IMR-90 (cell line): ENCODE data around the gene TBC1D16. TPM values are rescaled to one million over a fixed set of nuclear protein-coding genes. Genes with fewer than 3 reads are reported as not detected.

Experiments used
- ATAC-seq: fragments of 200-7000 bp; cut with Tn5 transposase; 2 replicates; pipeline ENCODE4 v1.9.1; 2020; ENCODE audit warnings: low read depth, mild to moderate bottlenecking, moderate library complexity
- BruUV-seq: library from RNA; stranded (reverse); fragments of 400-500 nt; replicated peaks from 2 replicates; lab custom pipeline; 2021; lab: Mats Ljungman, UMichigan
- CTCF ChIA-PET: fragments of 300-600 bp; formaldehyde crosslinking; extraction: SDS; loops from one replicate; lab custom pipeline; 2021; ENCODE audit warnings: antibody characterized with exemption; lab: Yijun Ruan, JAX
- POLR2A ChIA-PET: fragments of 300-600 bp; sonication (Branson Sonifier 250); formaldehyde crosslinking; loops from one replicate; lab custom pipeline; 2022; ENCODE audit warnings: antibody characterized with exemption; ENCODE audit not compliant: unreplicated experiment; lab: Charles Lee
- DNase-seq: peaks from one replicate; pipeline ENCODE4 v3.0.0; 2013
- H2AFZ ChIP-seq: replicated peaks from 2 replicates; pipeline ENCODE3; 2013; ENCODE audit warnings: low read length, mild to moderate bottlenecking; ENCODE audit not compliant: poor library complexity
- H2AK5ac ChIP-seq: 2 replicates; pipeline ENCODE4 v1.6.1; 2013; ENCODE audit warnings: low read depth, low read length, inconsistent platforms
- H2AK9ac ChIP-seq: replicated peaks from 2 replicates; pipeline ENCODE3; 2013; ENCODE audit warnings: mild to moderate bottlenecking, low read depth, low read length, moderate library complexity; ENCODE audit not compliant: poor library complexity
- H2BK120ac ChIP-seq: 2 replicates; pipeline ENCODE4 v1.6.1; 2013; ENCODE audit warnings: low read depth, low read length, inconsistent platforms
- H2BK15ac ChIP-seq: 3 replicates; pipeline ENCODE4 v1.6.1; 2013; ENCODE audit warnings: low read depth, low read length, inconsistent platforms
- H2BK20ac ChIP-seq: 2 replicates; pipeline ENCODE4 v1.6.1; 2013; ENCODE audit warnings: low read depth, mild to moderate bottlenecking, inconsistent platforms, low read length, moderate library complexity
- H2BK5ac ChIP-seq: 2 replicates; pipeline ENCODE4 v1.6.1; 2013; ENCODE audit warnings: mild to moderate bottlenecking, low read depth, low read length, inconsistent platforms; ENCODE audit not compliant: poor library complexity, severe bottlenecking
- H3K14ac ChIP-seq: replicated peaks from 2 replicates; pipeline ENCODE4 v1.6.1; 2013; ENCODE audit warnings: low read depth, low read length, inconsistent platforms
- H3K18ac ChIP-seq: 2 replicates; pipeline ENCODE4 v1.6.1; 2013; ENCODE audit warnings: low read depth, low read length, control low read depth
- H3K23ac ChIP-seq: 2 replicates; pipeline ENCODE4 v1.6.1; 2013; ENCODE audit warnings: low read depth, low read length, inconsistent platforms
- H3K27ac ChIP-seq: 2 replicates; pipeline ENCODE4 v1.5.1; 2013; ENCODE audit warnings: mild to moderate bottlenecking, control low read depth, low read length; ENCODE audit not compliant: insufficient read depth
- H3K27me3 ChIP-seq: 2 replicates; pipeline ENCODE4 v1.6.1; 2013; ENCODE audit warnings: low read length; ENCODE audit not compliant: control insufficient read depth, insufficient read depth
- H3K36me3 ChIP-seq: 2 replicates; pipeline ENCODE4 v1.6.1; 2013; ENCODE audit warnings: low read length, mixed read lengths; ENCODE audit not compliant: control insufficient read depth, insufficient read depth
- H3K4ac ChIP-seq: 2 replicates; pipeline ENCODE4 v1.6.1; 2013; ENCODE audit warnings: low read depth, low read length, inconsistent platforms
- H3K4me1 ChIP-seq: 2 replicates; pipeline ENCODE4 v1.6.1; 2013; ENCODE audit warnings: low read length, mixed read lengths; ENCODE audit not compliant: control insufficient read depth, insufficient read depth
- H3K4me2 ChIP-seq: 2 replicates; pipeline ENCODE4 v1.6.1; 2013; ENCODE audit warnings: low read depth, mild to moderate bottlenecking, control low read depth, low read length, moderate library complexity
- H3K4me3 ChIP-seq: 2 replicates; pipeline ENCODE4 v1.5.1; 2013; ENCODE audit warnings: low read depth, mild to moderate bottlenecking, control low read depth, low read length, moderate library complexity; ENCODE audit not compliant: insufficient read depth
- H3K56ac ChIP-seq: 2 replicates; pipeline ENCODE4 v1.6.1; 2013; ENCODE audit warnings: low read length, inconsistent platforms; ENCODE audit not compliant: insufficient read depth; ENCODE audit errors: extremely low read depth
- H3K79me1 ChIP-seq, 2 experiments: 2 replicates each; pipeline ENCODE4 v1.6.1; 2013; ENCODE audit warnings: low read length in 2 of 2, inconsistent platforms in 1 of 2, low read depth in 1 of 2
- H3K9ac ChIP-seq: 2 replicates; pipeline ENCODE4 v1.6.1; 2013; ENCODE audit warnings: low read depth, low read length, control low read depth
- H3K9me1 ChIP-seq: 2 replicates; pipeline ENCODE4 v1.6.1; 2013; ENCODE audit warnings: low read length, inconsistent platforms; ENCODE audit not compliant: insufficient read depth
- H3K9me3 ChIP-seq: 2 replicates; pipeline ENCODE4 v1.6.1; 2013; ENCODE audit warnings: low read length; ENCODE audit not compliant: control insufficient read depth, insufficient read depth
- H4K20me1 ChIP-seq: 2 replicates; pipeline ENCODE4 v1.6.1; 2013; ENCODE audit warnings: low read length, inconsistent platforms; ENCODE audit not compliant: insufficient read depth
- H4K5ac ChIP-seq: 2 replicates; pipeline ENCODE4 v1.6.1; 2013; ENCODE audit warnings: mild to moderate bottlenecking, low read depth, low read length, control low read depth
- H4K8ac ChIP-seq, 2 experiments: 2 replicates each; pipeline ENCODE4 v1.6.1; 2013; ENCODE audit warnings: low read depth in 2 of 2, low read length in 2 of 2, control low read depth in 1 of 2, inconsistent platforms in 1 of 2
- H4K91ac ChIP-seq: 2 replicates; pipeline ENCODE4 v1.6.1; 2013; ENCODE audit warnings: low read depth, low read length, inconsistent platforms; ENCODE audit not compliant: insufficient read depth
- BHLHE40 ChIP-seq: fragments of 150-350 bp; IDR thresholded peaks from 2 replicates; pipeline ENCODE4 v1.6.1; 2016; ENCODE audit warnings: mild to moderate bottlenecking, low read depth, low read length
- CHD1 ChIP-seq: IDR thresholded peaks from 2 replicates; pipeline ENCODE4 v1.6.1; 2012; ENCODE audit warnings: low read depth, low read length, improper control_type of control experiment
- FOS ChIP-seq: fragments of 150-350 bp; IDR thresholded peaks from 2 replicates; pipeline ENCODE4 v1.6.1; 2016; ENCODE audit warnings: low read depth, low read length
- MAZ ChIP-seq: IDR thresholded peaks from 2 replicates; pipeline ENCODE4 v1.6.1; 2012; ENCODE audit warnings: low read depth, mild to moderate bottlenecking, low read length, improper control_type of control experiment, moderate library complexity, borderline replicate concordance
- MXI1 ChIP-seq: IDR thresholded peaks from 2 replicates; pipeline ENCODE4 v1.6.1; 2012; ENCODE audit warnings: low read depth, mild to moderate bottlenecking, low read length, moderate library complexity, borderline replicate concordance
- NFE2L2 ChIP-seq: fragments of 150-350 bp; IDR thresholded peaks from 2 replicates; pipeline ENCODE4 v1.6.1; 2016; ENCODE audit warnings: low read depth, mild to moderate bottlenecking, low read length
- POLR2A ChIP-seq: IDR thresholded peaks from 2 replicates; pipeline ENCODE4 v1.6.1; 2012; ENCODE audit warnings: mild to moderate bottlenecking, low read depth, low read length
- RCOR1 ChIP-seq: IDR thresholded peaks from 2 replicates; pipeline ENCODE4 v1.6.1; 2012; ENCODE audit warnings: mild to moderate bottlenecking, low read length, improper control_type of control experiment; ENCODE audit not compliant: insufficient replicate concordance
- RFX5 ChIP-seq: IDR thresholded peaks from 2 replicates; pipeline ENCODE4 v1.8.0; 2012; ENCODE audit warnings: low read depth, mild to moderate bottlenecking, low read length, moderate library complexity
- WGBS, 2 experiments: methylation state at CpG; one replicate each; pipeline versions ENCODE4 v1.1.5 to v1.1.7; 2013; ENCODE audit warnings: missing lambda C conversion rate in 2 of 2; ENCODE audit not compliant: insufficient read length in 1 of 2; ENCODE audit errors: extremely low coverage in 2 of 2; 5-methylcytosine and 5-hydroxymethylcytosine counted together
- dilution Hi-C: fragments of 300-500 bp; cut with HindIII; formaldehyde crosslinking; loops from one replicate; pipeline ENCODE4 v1.14.3; 2018; ENCODE audit warnings: low sequenced_read_pairs; ENCODE audit not compliant: unreplicated experiment
- in situ Hi-C: fragments of 300-500 bp; cut with MboI; formaldehyde crosslinking; loops from 3 replicates; pipeline ENCODE4 v1.14.3; 2019; ENCODE audit warnings: low sequenced_read_pairs, inconsistent platforms, mixed read lengths
- intact Hi-C: fragments of 100-400 bp; cut with micrococcal nuclease; formaldehyde crosslinking; loops from 2 replicates; pipeline ENCODE4 v1.10.0; 2022
- polyA plus RNA-seq, 3 experiments: library from polyadenylated mRNA; depleted of rRNA; stranded (reverse); fragments of >200 nt; gene quantifications; 2 replicates each; pipeline ENCODE4 v1.2.3, GENCODE V29; 2012; ENCODE audit warnings: low replicate concordance in 1 of 3
- total RNA-seq: library from RNA; depleted of rRNA; stranded (reverse); fragments of >200 nt; gene quantifications from 2 replicates; pipeline ENCODE4 v1.2.3, GENCODE V29; 2012
- TF ChIP-seq, protein P1 (sequence below): conservative IDR thresholded peaks from 2 replicates; pipeline ENCODE4 v1.5.1; 2012; ENCODE audit warnings: mild to moderate bottlenecking, low read depth, low read length, improper control_type of control experiment
- TF ChIP-seq, protein P2 (sequence below): fragments of 150-350 bp; IDR thresholded peaks from 2 replicates; pipeline ENCODE4 v1.6.1; 2017; ENCODE audit warnings: mild to moderate bottlenecking, antibody characterized with exemption, low read length, low read depth

Gene TBC1D16
- total and polyA plus RNA-seq, 2 of the 4 experiments (the other 2 are of a cell fraction) = 10.1 to 16.7 TPM

GRCh38 chr17:79913451-79913850 lies 122.2 kb downstream of the TBC1D16 start:
- ATAC-seq = no peak
- BruUV-seq = no TSS peak
- Histone ChIP-seq H2AFZ (no peak overlapping the region), H3K9ac (no peak overlapping the region), H2AK5ac (no peak overlapping the region), H3K27ac (no peak overlapping the region), H3K4ac (no peak overlapping the region), H2BK20ac (no peak overlapping the region), H3K27me3 (peaks cover 56% of the 10 kb centered on the region), H3K23ac (no peak overlapping the region), H3K36me3 (no peaks in the 10 kb centered on the region), H4K8ac (no peak overlapping the region), H3K18ac (no peak overlapping the region), H2BK5ac (no peak overlapping the region), H4K5ac (no peak overlapping the region), H2AK9ac (no peak overlapping the region), H3K9me1 (no peaks in the 10 kb centered on the region), H3K4me1 (no peaks in the 10 kb centered on the region), H2BK120ac (no peak overlapping the region), H3K79me1 (no peaks in the 10 kb centered on the region), H4K91ac (no peak overlapping the region), H3K56ac (no peak overlapping the region), H2BK15ac (no peak overlapping the region), H3K14ac (no peak overlapping the region), H3K4me2 (no peak overlapping the region), H3K4me3 (no peak overlapping the region), H3K9me3 (no peaks in the 10 kb centered on the region), H4K20me1 (no peaks in the 10 kb centered on the region)
- DNase-seq = no peak
- ChIA-PET POLR2A (no interaction called here), CTCF (no interaction called here)
- dilution Hi-C loops (no loop called here), in situ Hi-C loops (loop anchor here (10.0 kb wide), 2 partner anchors 129 to 159 kb away; no protein-coding TSS in a partner anchor), intact Hi-C loops (no loop called here)
- TF ChIP-seq NFE2L2 (no peak), RFX5 (no peak), CHD1 (no peak), POLR2A (no peak), MXI1 (no peak), BHLHE40 (no peak), RCOR1 (no peak), MAZ (no peak), FOS (no peak)
- TF ChIP-seq, protein P1, sequence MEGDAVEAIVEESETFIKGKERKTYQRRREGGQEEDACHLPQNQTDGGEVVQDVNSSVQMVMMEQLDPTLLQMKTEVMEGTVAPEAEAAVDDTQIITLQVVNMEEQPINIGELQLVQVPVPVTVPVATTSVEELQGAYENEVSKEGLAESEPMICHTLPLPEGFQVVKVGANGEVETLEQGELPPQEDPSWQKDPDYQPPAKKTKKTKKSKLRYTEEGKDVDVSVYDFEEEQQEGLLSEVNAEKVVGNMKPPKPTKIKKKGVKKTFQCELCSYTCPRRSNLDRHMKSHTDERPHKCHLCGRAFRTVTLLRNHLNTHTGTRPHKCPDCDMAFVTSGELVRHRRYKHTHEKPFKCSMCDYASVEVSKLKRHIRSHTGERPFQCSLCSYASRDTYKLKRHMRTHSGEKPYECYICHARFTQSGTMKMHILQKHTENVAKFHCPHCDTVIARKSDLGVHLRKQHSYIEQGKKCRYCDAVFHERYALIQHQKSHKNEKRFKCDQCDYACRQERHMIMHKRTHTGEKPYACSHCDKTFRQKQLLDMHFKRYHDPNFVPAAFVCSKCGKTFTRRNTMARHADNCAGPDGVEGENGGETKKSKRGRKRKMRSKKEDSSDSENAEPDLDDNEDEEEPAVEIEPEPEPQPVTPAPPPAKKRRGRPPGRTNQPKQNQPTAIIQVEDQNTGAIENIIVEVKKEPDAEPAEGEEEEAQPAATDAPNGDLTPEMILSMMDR = no peak
- TF ChIP-seq, protein P2, sequence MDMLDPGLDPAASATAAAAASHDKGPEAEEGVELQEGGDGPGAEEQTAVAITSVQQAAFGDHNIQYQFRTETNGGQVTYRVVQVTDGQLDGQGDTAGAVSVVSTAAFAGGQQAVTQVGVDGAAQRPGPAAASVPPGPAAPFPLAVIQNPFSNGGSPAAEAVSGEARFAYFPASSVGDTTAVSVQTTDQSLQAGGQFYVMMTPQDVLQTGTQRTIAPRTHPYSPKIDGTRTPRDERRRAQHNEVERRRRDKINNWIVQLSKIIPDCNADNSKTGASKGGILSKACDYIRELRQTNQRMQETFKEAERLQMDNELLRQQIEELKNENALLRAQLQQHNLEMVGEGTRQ = no peak
- WGBS, 2 experiments = 81% methylated on average over 6 of the region's 9 CpGs; no CpG with 5 or more reads in 1 of the 2 experiments
